GM12874 (cell line): ENCODE measurements around the gene NHLH1.

Source experiments
- CTCF ChIP-seq: IDR thresholded peaks from 2 replicates; pipeline ENCODE4 v1.5.1; 2011; ENCODE audit warnings: low read depth, mild to moderate bottlenecking, control low read depth, low read length, moderate library complexity; ENCODE audit not compliant: insufficient read depth

NHLH1 gene

GRCh38 chr1:160338580-160338979 is 28.3 kb upstream of the NHLH1 start:
- TF ChIP-seq CTCF, result no peak

GRCh38 chr1:160340146-160340545 is 26.7 kb upstream of the NHLH1 start:
- TF ChIP-seq CTCF, result no peak

- no peak for TF ChIP-seq CTCF
These were observed 26.0 kb upstream of the NHLH1 start for GRCh38 chr1:160340866-160341265.

GRCh38 chr1:160342526-160342925 is 24.3 kb upstream of the NHLH1 start:
- no peak for TF ChIP-seq CTCF

- no peak for TF ChIP-seq CTCF
These were observed 23.7 kb upstream of the NHLH1 start, which contains the start of the genes COPA and NCSTN for GRCh38 chr1:160342953-160343869. COPA (minus strand) TSS chr1:160343250; CDS start chr1:160343170, 80 bp downstream. NCSTN (plus strand) TSS chr1:160343383; CDS start chr1:160343397, 14 bp downstream.

GRCh38 chr1:160344241-160344640 is 22.6 kb upstream of the NHLH1 start:
- TF ChIP-seq CTCF, result no peak

GRCh38 chr1:160344936-160345335 is 21.9 kb upstream of the NHLH1 start:
- no peak for TF ChIP-seq CTCF
